ENCODE data around the gene XYLT1.

XYLT1 gene

GRCh38 chr16:17128791-17129190 lies 342.0 kb downstream of the XYLT1 start:
- no peak for DNase-seq

- DNase-seq = no peak
Observed at GRCh38 chr16:17126156-17126555, 344.6 kb downstream of the XYLT1 start.

- no peak for DNase-seq
Observed at GRCh38 chr16:17125671-17126070, 345.1 kb downstream of the XYLT1 start.

- DNase-seq = no peak
Observed at GRCh38 chr16:17117906-17118577, 352.7 kb downstream of the XYLT1 start.

GRCh38 chr16:17116595-17117322 lies 354.0 kb downstream of the XYLT1 start:
- DNase-seq = no peak

GRCh38 chr16:17109413-17109812 lies 361.3 kb downstream of the XYLT1 start:
- no peak for DNase-seq

- DNase-seq = no peak
Observed at GRCh38 chr16:17108596-17108995, 362.2 kb downstream of the XYLT1 start.

- no peak for DNase-seq
Observed at GRCh38 chr16:17107450-17107849, 363.3 kb downstream of the XYLT1 start.

GRCh38 chr16:17106243-17106791 lies 364.4 kb downstream of the XYLT1 start:
- DNase-seq = no peak

- no peak for DNase-seq
Observed at GRCh38 chr16:17105239-17105797, 365.4 kb downstream of the XYLT1 start.

GRCh38 chr16:17104654-17105053 lies 366.1 kb downstream of the XYLT1 start:
- DNase-seq = no peak

- DNase-seq = no peak
Observed at GRCh38 chr16:17103216-17103615, 367.5 kb downstream of the XYLT1 start.

- no peak for DNase-seq
Observed at GRCh38 chr16:17101646-17102045, 369.1 kb downstream of the XYLT1 start.

GRCh38 chr16:17098685-17099084 lies 372.1 kb downstream of the XYLT1 start:
- no peak for DNase-seq

GRCh38 chr16:17084130-17084529 lies 386.6 kb downstream of the XYLT1 start:
- no peak for DNase-seq

GRCh38 chr16:17083628-17084027 lies 387.1 kb downstream of the XYLT1 start:
- DNase-seq = no peak

GRCh38 chr16:17082095-17082882 lies 388.5 kb downstream of the XYLT1 start:
- no peak for DNase-seq

GRCh38 chr16:17080105-17080504 lies 390.7 kb downstream of the XYLT1 start:
- DNase-seq = no peak

GRCh38 chr16:17078931-17079631 lies 391.7 kb downstream of the XYLT1 start:
- no peak for DNase-seq

GRCh38 chr16:17076818-17077498 lies 393.8 kb downstream of the XYLT1 start:
- DNase-seq = no peak

- no peak for DNase-seq
Observed at GRCh38 chr16:17076092-17076754, 394.5 kb downstream of the XYLT1 start.

Data from COR-L47 (cell line).